Skeletal muscle satellite cell (primary cell): Measurements from ENCODE around the gene AAK1.
"Not testable (repeated sequence)": the region's sequence is repeated elsewhere in the genome, so short reads cannot be mapped to it uniquely, and the experiment has no call there.

Source experiments
- H3K27me3 ChIP-seq: 2 replicates; pipeline ENCODE4 v1.7.0; 2013; ENCODE audit warnings: low read length; ENCODE audit not compliant: control insufficient read depth, insufficient read depth
- H3K36me3 ChIP-seq: 2 replicates; pipeline ENCODE4 v1.7.0; 2013; ENCODE audit warnings: mild to moderate bottlenecking, control low read depth, low read length; ENCODE audit not compliant: insufficient read depth
- H3K4me1 ChIP-seq: 2 replicates; pipeline ENCODE4 v1.7.0; 2013; ENCODE audit warnings: low read length; ENCODE audit not compliant: control insufficient read depth, insufficient read depth
- H3K4me2 ChIP-seq: 2 replicates; pipeline ENCODE4 v1.7.0; 2013; ENCODE audit warnings: mild to moderate bottlenecking, low read length
- H3K4me3 ChIP-seq: 2 replicates; pipeline ENCODE4 v1.7.0; 2013; ENCODE audit warnings: low read length
- H3K9ac ChIP-seq: 2 replicates; pipeline ENCODE4 v1.7.0; 2013; ENCODE audit warnings: mild to moderate bottlenecking, low read depth, low read length, moderate library complexity
- H3K9me3 ChIP-seq: replicated peaks from 2 replicates; pipeline ENCODE4 v1.7.0; 2013; ENCODE audit warnings: mild to moderate bottlenecking, control low read depth, low read length

Gene AAK1

DNA sequence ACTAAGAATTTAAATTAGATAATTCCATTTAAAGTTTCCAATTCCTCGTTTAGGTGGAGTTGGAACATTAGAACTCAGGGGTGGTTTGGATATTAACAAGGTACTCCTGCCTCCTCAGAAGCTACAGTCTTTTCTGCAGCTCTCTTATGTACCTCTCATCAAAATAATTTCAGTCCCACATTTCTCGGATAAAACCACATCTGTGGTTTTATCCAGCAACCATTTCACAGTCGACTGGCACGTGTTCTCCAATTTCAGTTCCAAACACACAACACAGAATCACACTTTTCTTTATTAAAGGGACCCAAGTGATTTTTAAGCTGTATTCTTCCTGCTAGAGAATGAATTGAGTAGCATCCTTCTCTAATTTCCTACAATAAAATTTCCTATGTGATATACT lies 183.6 kb downstream of the AAK1 start:
- H3K9ac ChIP-seq: no peak overlapping the region
- H3K4me3 ChIP-seq: no peak overlapping the region

DNA sequence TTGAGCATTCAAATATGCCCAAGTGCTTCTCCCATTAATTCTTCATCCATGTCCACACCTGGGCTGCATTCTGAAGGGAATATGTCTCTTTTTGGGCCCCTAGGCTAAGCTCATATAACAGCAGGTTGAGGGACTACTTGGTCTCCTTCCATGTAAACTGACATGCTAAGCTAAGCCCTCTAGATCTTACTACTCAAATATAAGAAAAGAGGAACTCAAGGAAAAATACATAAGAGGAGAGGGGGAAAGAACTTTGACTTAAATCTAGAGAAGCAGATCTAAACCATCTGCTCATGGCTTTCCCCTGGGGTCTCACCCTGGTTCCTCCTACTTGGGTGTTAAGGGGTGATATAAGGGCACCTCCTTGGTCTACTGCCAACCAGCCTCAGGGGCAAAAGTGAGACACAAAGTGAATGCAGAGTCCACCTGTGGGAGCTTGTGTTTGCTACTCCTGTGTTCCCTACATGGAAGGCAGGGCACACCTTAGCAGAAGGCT lies 186.5 kb downstream of the AAK1 start:
- Histone ChIP-seq H3K27me3 (no peaks in the 10 kb centered on the region), H3K36me3 (no peaks in the 10 kb centered on the region), H3K4me1 (no peaks in the 10 kb centered on the region), H3K4me2 (no peak overlapping the region), H3K4me3 (no peak overlapping the region), H3K9ac (no peak overlapping the region), H3K9me3 (no peaks in the 10 kb centered on the region)

More for the DNA sequence above, 183.6 kb downstream of the AAK1 start:
- peaks cover 9% of the 10 kb centered on the region for H3K36me3 ChIP-seq
- no peaks in the 10 kb centered on the region for H3K9me3 ChIP-seq
- H3K4me2 ChIP-seq: no peak overlapping the region
- no peaks in the 10 kb centered on the region for H3K27me3 ChIP-seq
- H3K4me1 ChIP-seq: no peaks in the 10 kb centered on the region

DNA sequence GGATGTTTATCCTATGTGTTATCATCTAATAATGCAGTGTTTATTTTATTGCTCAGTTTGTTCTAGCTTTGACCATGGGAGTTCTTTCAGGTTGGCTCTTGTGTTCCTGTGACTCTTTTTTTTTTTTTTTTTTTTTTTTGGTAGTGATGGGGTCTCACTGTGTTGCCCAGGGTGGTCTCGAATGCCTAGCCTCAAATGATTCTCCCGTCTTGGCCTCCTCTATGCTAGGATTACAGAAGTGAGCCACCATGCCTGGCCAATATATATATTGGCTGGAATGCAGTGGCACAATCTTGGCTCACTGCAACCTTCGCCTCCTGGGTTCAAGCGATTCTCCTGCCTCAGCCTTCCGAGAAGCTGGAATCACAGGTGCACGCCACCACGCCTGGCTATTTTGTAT lies 187.4 kb downstream of the AAK1 start:
- H3K4me3 ChIP-seq: no peak overlapping the region
- H3K4me2 ChIP-seq: no peak overlapping the region
- no peaks in the 10 kb centered on the region for H3K4me1 ChIP-seq
- no peaks in the 10 kb centered on the region for H3K27me3 ChIP-seq
- no peak overlapping the region for H3K9ac ChIP-seq
- H3K36me3 ChIP-seq: no peaks in the 10 kb centered on the region
- H3K9me3 ChIP-seq: no peaks in the 10 kb centered on the region

DNA sequence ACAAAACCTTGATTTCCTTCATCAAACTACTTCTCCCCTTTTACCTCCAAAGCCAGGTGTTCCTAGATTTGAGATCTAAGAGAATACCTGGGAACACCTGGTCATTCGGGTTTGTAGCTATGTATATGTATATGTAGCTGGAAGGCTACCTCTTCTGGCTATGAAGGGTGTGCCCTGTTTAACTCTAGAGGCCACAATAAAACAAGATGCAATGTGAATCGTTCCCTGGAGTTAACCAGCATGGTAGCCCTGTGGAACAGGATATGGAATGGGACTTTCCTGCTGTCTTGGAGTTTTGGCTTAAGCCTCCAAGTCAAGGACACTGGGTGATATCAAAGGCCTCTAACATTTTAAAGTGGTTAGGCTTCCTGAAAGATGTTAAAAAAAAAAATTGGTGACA lies 188.6 kb downstream of the AAK1 start:
- H3K27me3 ChIP-seq: no peaks in the 10 kb centered on the region
- no peak overlapping the region for H3K9ac ChIP-seq
- H3K36me3 ChIP-seq: no peaks in the 10 kb centered on the region
- no peak overlapping the region for H3K4me2 ChIP-seq
- no peak overlapping the region for H3K4me3 ChIP-seq
- no peaks in the 10 kb centered on the region for H3K4me1 ChIP-seq
- no peaks in the 10 kb centered on the region for H3K9me3 ChIP-seq

DNA sequence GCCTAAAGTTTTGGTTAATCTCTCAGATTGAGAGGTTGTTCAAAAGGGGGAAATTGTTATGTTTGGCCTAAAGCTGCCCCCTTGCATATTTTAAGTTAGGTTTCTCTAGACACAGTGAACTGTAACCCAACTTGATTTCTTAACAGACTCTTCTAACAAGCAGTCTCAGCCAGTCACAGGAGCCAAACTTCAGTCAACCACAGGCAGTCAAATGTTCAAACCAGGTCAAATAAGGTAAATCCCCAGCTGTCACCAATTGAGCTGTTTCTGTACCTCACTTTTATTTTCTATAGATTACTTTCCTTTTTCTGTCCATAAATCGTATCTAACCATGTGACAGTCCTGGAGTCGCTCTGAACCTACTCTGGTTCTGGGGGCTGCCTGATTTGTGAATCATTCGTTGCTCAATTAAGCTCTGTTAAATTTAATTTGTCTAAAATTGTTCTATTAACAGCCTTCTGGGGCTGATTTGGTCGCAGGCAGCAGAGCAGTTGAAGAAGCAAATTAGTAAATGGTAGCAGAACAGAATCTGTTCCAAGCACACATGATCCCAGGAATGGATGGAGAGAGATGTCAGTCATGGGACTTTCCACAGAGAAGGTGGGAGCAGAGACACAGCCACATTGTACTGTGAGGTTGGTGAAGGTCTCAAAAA lies 189.9 kb downstream of the AAK1 start:
- Histone ChIP-seq H3K4me2 (no peak overlapping the region), H3K4me3 (no peak overlapping the region), H3K4me1 (no peaks in the 10 kb centered on the region), H3K9ac (no peak overlapping the region), H3K9me3 (no peaks in the 10 kb centered on the region), H3K36me3 (no peaks in the 10 kb centered on the region), H3K27me3 (no peaks in the 10 kb centered on the region)

DNA sequence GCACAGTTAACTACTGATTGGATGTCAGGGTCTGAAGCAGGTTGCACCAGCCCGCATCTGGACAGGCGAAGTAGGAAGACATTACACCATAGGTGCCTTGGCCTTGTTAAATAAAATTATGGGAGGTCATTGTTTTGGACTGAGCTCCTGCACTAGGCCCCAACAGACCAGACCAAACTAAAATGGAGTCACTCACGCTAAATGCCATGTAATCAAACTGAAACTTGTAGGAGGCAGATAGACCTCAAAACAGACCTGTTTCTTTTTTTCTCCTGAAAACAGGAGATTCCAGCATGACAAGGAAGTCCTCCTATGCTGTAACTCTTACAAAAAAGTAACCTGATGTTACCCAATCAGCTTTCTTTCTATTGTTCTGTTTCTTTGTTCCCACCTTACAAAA lies 190.9 kb downstream of the AAK1 start:
- H3K4me3 ChIP-seq: no peak overlapping the region
- H3K27me3 ChIP-seq: no peaks in the 10 kb centered on the region
- H3K36me3 ChIP-seq: no peaks in the 10 kb centered on the region
- no peak overlapping the region for H3K4me2 ChIP-seq
- no peak overlapping the region for H3K9ac ChIP-seq
- no peaks in the 10 kb centered on the region for H3K9me3 ChIP-seq
- no peaks in the 10 kb centered on the region for H3K4me1 ChIP-seq

DNA sequence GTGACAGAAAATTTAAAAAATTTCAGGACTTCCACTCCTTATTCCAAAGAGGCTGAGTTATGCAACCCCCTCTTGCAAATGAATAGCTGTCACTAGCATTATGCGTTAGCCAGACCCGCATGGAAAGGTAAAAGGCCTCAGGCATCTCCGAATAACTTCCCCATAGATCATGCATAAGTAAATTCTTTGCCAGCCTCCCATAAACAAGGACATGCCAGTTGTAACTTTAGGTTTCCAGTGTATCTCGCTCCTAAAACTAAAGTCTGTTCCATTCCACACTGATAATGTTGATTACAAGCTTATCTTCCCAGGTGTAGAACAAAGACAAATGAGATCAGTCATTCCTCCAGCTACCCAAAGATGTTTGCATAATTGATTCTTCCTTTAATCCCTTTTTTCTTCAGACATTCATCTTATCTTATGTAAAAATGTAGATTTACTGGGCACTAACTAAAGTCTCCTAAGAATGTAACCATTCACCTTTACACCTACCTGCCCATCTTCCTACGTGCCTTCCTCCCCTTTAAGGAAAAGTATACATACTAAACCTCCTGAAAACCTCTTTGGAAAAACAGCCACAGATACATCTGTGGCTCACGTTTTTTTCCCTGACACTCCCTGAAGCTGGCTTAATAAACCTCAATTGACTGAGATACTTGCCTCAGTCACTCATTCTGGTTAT lies 192.7 kb downstream of the AAK1 start:
- no peak overlapping the region for H3K4me2 ChIP-seq
- no peak overlapping the region for H3K9ac ChIP-seq
- H3K36me3 ChIP-seq: no peaks in the 10 kb centered on the region

DNA sequence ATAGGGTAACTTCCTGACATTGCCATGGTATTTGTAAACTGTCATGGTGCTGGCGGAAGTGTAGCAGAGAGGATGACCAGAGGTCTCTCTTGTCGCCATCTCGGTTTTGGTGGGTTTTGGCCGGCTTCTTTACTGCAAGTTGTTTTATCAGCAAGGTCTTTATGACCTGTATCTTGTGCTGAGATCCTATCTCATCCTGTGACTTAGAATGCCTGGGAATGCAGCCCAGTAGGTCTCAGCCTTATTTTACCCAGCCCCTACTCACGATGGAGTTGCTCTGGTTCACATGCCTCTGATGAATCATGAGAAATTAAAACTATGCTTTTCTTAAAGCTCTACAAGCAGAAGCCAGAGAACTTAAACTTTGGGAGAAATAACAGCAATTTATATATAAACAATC lies 193.6 kb downstream of the AAK1 start:
- no peaks in the 10 kb centered on the region for H3K4me1 ChIP-seq
- no peaks in the 10 kb centered on the region for H3K36me3 ChIP-seq
- H3K4me3 ChIP-seq: no peak overlapping the region
- no peak overlapping the region for H3K4me2 ChIP-seq
- H3K9me3 ChIP-seq: no peaks in the 10 kb centered on the region
- H3K9ac ChIP-seq: no peak overlapping the region
- no peaks in the 10 kb centered on the region for H3K27me3 ChIP-seq

More for the DNA sequence above, 192.7 kb downstream of the AAK1 start:
- Histone ChIP-seq H3K9me3 (no peaks in the 10 kb centered on the region), H3K4me3 (no peak overlapping the region), H3K4me1 (no peaks in the 10 kb centered on the region), H3K27me3 (no peaks in the 10 kb centered on the region)

DNA sequence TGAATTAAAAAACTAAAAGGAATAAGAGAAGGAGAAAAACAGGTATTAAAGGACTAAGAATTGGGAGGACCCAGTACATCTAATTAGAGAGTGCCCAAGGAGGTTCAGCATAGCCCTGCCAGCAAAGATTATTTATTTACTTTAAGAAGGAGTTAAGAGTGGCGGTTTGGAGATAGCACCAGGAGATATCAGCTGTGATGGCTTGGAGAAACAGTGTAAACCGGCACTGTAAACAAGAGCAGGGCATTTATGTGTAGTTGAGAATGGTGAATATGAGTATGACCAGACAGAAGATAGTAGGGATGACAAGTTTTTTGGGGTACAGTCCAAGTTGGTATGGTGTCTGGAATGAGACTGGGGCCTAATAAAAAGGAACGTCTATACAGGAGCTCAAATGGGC lies 199.9 kb downstream of the AAK1 start:
- H3K36me3 ChIP-seq: not testable (repeated sequence)

DNA sequence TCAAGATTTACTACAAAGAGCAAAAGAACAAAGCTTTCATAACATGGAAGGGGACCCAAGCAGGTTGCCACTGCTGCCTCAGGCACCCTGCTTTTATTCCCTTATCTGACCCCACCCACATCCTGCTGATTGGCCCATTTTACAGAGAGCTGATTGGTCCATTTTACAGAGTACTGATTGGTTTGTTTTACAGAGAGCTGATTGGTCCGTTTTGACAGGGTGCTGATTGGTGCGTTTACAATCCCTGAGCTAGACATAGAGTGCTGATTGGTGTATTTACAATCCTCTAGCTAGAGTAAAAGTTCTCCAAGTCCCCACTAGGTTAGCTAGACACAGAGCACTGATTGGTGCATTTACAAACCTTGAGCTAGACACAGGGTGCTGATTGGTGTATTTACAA lies 204.0 kb downstream of the AAK1 start:
- H3K27me3 ChIP-seq, H3K4me2 ChIP-seq, H3K9me3 ChIP-seq, H3K4me3 ChIP-seq, H3K9ac ChIP-seq, H3K36me3 ChIP-seq: not testable (repeated sequence)
- H3K4me1 ChIP-seq: peaks cover 13% of the 10 kb centered on the region

More for the DNA sequence above, 199.9 kb downstream of the AAK1 start:
- H3K4me3 ChIP-seq, H3K27me3 ChIP-seq, H3K9ac ChIP-seq, H3K4me2 ChIP-seq, H3K4me1 ChIP-seq, H3K9me3 ChIP-seq: not testable (repeated sequence)

DNA sequence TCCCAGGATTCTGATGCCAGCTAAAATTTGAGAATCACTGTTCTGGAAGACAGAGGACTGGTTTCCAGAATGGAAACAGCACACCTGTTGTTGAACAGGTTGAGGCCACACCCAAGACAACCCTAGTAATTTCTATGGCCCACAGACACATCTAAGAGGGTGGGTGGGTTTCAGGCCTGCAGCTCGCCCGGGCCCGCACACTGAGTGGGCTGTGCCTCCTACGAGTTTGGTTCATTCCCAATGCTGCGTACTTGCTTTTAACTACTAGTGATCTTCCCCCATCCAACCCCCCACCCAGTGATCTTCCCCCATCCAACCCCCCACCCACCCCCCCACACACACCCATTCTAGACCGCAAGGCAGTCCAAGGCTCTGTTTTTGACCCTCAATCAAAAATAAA lies 205.0 kb downstream of the AAK1 start:
- H3K4me1 ChIP-seq: peaks cover 13% of the 10 kb centered on the region
- H3K4me2 ChIP-seq: no peak overlapping the region
- no peaks in the 10 kb centered on the region for H3K27me3 ChIP-seq
- no peak overlapping the region for H3K4me3 ChIP-seq
- H3K36me3 ChIP-seq: no peaks in the 10 kb centered on the region
- H3K9ac ChIP-seq: no peak overlapping the region
- no peaks in the 10 kb centered on the region for H3K9me3 ChIP-seq

DNA sequence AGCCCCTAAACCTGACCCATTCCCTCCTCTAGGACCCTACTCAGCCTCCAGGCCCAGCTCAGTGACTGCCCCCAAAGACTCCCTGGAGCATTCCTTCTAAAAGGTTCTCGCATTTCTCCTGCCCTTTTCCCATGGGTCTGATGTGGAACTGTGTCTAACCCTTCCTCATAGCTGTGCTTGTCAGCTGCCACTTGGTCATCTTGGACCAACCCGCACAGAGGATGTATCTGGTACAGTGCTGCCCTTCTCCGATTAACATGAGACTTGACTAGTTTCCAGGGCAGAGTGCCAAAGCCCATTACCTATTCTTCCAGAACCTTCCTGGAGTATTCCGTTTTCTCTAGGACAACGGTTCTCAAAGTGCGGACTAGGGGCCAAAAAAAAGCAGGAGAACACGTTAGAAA lies 205.8 kb downstream of the AAK1 start:
- H3K4me3 ChIP-seq: peak overlapping the region; percentile 89
- H3K4me2 ChIP-seq: peak overlapping the region; percentile 79
- H3K4me1 ChIP-seq: peaks cover 13% of the 10 kb centered on the region
- H3K27me3 ChIP-seq: no peaks in the 10 kb centered on the region
- H3K36me3 ChIP-seq: no peaks in the 10 kb centered on the region
- H3K9ac ChIP-seq: peak overlapping the region; percentile 92
- H3K9me3 ChIP-seq: no peaks in the 10 kb centered on the region
